ENCODE data around the gene EPB41.
"Not testable (repeated sequence)": the region's sequence is repeated elsewhere in the genome, so short reads cannot be mapped to it uniquely, and the experiment has no call there.

Gene EPB41

GRCh38 chr1:28927266-28927647 lies 12.9 kb downstream of the EPB41 start:
- no peak for DNase-seq (ENCODE audit: low read depth in 2 of 2)

- DNase-seq (ENCODE audit: low read depth in 2 of 2): no peak
Measured at GRCh38 chr1:28927648-28928313, 13.4 kb downstream of the EPB41 start.

DNA sequence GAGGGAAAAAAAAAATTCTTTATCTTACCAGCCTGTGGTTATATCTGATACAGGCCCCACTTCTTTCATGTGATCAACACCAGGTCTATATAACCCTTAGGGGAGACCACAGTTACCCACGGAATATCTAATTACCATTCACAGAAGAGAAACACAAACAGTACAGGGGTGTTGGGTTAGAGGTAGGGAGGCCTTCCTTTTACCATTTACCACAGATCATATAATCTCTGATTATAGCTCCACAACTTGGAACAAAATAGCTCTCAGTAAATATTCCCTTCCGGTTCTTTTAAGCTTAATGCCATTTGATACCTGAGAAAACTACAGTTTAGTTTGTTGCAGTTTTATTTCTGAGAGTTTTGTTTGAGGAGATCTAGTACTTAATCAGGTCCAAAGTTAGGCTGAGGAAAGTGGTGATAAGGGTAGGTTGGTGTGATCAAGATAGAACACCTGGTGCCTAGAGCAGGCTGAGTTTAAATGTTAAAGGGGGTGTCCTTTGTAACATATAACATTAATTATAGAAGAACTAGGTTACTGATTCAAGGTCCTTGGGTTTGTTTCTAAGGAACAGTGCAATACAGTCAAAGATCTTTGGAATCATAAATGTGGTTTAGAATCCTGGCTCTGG lies 14.1 kb downstream of the EPB41 start:
- DNase-seq (ENCODE audit: low read depth in 2 of 2): no peak

DNA sequence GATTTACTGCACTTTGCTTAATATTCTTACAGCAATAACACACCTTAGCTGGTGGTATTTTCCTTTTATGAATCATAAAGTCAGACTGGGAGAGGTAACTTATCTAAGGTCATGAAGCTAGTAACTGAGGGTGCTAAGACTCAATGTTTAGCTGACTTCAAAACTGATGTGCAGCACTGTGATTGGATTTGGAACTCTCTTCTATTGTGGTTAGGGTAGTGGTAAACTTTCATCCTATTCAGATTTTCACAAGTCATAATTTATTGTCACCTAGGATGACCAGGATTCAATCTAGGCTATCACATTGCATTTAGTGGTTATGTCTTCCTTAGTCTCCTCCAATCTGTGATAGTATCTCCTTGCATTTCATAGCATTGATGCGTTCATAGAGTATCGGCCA lies 18.9 kb downstream of the EPB41 start:
- DNase-seq (ENCODE audit: low read depth in 2 of 2): no peak

- DNase-seq (ENCODE audit: low read depth in 2 of 2): no peak
Measured at GRCh38 chr1:28933918-28934317, 19.5 kb downstream of the EPB41 start.

- DNase-seq (ENCODE audit: low read depth in 2 of 2): no peak
Measured at GRCh38 chr1:28934676-28935075, 20.3 kb downstream of the EPB41 start.

GRCh38 chr1:28935293-28935692 lies 20.9 kb downstream of the EPB41 start:
- no peak for DNase-seq (ENCODE audit: low read depth in 2 of 2)

DNA sequence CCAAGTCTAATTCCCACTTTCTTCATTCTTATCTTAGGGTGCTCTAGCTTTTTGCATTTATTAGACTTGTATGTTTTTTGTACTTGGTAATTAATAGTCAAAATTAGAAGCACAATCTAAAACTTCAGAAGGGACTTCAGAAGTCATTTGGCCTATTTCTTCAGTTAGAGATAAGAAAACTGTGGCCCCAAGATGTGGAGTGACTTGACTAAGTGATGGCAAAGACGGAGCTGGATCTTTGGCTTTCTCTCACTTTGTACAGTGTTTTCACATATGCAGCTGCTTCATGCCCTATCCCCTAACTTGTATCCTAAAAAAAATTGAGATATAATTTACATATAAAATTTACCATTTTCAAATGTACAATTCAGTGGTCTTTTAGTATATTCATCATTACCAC lies 21.7 kb downstream of the EPB41 start:
- no peak for DNase-seq (ENCODE audit: low read depth in 2 of 2)

DNA sequence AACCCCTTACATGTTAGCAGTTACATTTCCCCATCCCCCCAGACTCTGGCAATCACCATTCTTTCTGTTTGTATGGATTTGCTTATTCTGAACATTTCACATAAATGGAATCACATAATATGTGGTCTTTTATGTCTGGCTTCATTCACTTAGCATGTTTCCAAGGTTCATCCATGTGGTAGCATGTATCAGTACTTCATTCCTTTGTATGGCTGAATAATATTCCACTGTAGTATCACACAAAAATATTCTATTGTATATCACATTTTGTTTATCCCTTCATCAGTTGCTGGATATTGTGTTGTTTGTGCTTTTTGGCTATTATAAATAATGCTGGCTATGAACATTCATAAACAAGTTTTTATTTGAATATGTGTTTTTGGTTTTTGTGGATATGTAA lies 22.2 kb downstream of the EPB41 start:
- no peak for DNase-seq (ENCODE audit: low read depth in 2 of 2)

DNA sequence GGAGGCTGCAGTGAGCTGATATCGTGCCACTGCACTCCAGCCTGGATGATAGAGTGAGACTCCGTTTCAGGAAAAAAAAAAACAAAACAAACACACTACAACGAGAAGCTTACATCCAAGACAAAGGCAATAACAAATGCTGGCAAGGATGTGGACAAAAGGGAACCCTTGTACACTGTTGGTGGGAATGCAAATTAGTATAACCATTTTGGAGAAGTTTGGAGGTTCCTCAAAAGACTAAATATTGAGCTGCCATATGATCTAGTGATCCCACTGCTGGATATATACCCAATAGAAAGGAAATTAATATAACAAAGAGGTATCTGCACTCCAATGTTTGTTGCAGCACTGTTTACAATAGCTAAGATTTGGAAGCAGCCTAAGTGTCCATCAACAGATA lies 29.2 kb downstream of the EPB41 start:
- DNase-seq (ENCODE audit: low read depth in 2 of 2): not testable (repeated sequence)

GRCh38 chr1:28950006-28950405 lies 35.6 kb downstream of the EPB41 start:
- DNase-seq (ENCODE audit: low read depth in 2 of 2): no peak

GRCh38 chr1:28950449-28950848 lies 36.1 kb downstream of the EPB41 start:
- DNase-seq (ENCODE audit: low read depth in 2 of 2): no peak

DNA sequence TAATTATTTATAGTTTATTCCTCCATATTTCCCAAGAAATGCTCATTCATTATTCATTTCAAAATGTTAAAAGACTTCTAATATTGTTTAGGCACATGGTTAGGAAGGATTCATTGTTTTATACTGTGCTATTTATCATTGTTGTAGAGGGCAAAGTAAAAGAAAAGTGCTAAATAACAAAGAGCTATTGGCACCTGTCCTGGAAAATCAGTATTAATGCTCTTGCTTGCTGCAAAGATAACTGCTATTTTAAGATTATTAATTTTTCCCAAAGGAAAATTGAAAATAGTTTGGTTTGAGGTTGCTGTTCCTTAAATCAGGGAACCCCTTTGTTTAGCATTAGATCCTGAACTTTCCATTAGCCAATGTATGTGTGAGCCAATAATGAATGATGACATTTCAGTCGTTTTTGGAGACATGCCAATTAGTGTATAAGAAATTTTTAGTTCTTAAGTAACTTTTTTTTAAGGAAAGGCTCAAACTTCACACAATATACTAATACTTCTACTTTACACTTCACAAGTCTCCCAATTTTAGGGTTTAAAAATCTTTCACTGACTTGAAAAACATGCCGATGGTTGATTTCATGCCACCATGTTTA lies 39.9 kb downstream of the EPB41 start:
- DNase-seq (ENCODE audit: low read depth in 2 of 2): no peak

DNA sequence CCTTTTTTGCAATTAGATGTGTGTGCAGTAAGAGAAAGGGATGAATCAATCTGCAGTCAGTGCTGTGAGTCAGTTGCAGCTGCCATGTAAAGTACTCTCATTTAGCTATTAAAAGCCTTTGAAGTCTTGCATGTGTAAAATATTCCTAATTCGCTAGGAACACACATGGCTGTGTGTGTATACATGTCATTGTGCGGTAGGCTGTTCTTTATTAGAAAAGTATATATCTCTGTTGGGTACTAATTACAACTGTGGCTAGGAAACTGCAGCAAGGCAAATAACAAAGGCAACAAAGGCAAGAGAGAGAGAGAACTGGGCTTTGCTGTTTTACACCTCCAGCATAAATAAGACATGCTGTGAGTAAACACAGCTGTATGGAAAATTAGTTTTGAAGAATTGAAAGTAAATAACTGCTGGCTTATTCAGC lies 41.7 kb downstream of the EPB41 start:
- DNase-seq (ENCODE audit: low read depth in 2 of 2): no peak

- not testable (repeated sequence) for DNase-seq (ENCODE audit: low read depth in 2 of 2)
Measured at GRCh38 chr1:28962114-28962831, 47.9 kb downstream of the EPB41 start.

DNA sequence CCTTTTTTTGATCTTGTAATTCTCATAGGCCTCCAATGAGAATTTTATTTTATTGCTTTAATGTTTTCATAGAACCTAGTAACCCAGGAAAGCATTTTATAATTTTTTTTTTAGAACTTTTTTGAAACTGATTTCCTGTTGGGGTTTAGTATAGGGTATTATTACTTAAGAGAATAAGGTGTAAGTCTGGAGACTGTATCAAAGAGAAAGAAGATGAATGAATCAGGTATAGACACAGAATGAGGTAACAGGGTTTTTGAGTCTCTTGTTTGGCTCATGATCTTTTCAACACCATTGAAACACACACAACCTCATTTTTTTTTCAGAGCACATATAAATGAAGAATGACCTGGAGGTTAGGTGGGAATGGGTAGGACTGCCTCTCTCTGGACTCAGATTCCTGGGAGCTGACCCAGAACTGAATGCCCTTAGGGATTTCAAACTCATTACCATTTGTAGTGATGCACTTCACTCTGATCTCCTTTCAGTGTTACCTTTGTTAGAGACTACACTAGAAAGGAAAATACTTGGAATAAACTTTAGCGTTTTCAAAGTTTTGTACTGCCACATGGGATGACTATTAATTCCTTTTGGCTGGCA lies 51.0 kb downstream of the EPB41 start:
- no peak for DNase-seq (ENCODE audit: low read depth in 2 of 2)

DNA sequence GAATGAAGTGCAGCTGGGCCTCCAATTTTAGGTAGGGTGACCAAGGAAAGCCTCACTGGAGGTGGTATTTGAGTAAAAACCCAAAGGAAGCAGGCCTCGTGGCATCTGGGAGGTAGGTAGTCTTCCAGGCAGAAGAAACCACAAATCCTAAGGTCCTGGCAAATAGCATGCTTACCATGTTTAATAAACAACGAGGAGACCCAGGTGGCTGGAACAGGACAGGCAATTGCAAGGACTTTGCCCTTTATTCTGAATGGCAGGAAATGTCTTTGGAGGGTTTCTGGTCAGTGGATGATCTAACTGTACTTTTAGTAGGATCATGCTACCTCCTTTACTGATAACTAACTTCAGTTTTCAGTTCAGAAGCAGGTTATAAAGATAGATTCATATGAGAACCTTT lies 52.2 kb downstream of the EPB41 start:
- no peak for DNase-seq (ENCODE audit: low read depth in 2 of 2)

- DNase-seq (ENCODE audit: low read depth in 2 of 2): no peak
Measured at GRCh38 chr1:28971980-28972771, 57.8 kb downstream of the EPB41 start.

GRCh38 chr1:28973596-28974421 lies 59.4 kb downstream of the EPB41 start:
- no peak for DNase-seq (ENCODE audit: low read depth in 2 of 2)

DNA sequence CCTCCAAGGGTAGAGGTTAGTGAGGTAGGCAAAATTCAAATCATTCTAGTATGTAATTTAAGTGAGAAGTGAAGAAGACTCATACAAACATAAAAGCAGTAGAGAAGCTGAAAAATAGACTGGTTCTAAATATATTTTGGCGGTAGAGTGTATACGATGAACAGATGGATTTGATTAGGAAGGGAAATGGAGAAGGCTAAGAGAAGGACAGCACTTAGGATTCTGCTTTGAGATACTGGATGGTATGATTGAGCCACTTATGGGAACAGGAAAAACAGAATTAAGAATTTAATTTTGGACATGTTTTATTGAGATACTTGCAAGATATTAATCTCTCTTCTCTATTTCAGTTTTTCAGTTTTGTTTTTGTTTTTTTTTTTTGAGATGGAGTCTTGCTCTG lies 60.1 kb downstream of the EPB41 start:
- no peak for DNase-seq (ENCODE audit: low read depth in 2 of 2)

DNA sequence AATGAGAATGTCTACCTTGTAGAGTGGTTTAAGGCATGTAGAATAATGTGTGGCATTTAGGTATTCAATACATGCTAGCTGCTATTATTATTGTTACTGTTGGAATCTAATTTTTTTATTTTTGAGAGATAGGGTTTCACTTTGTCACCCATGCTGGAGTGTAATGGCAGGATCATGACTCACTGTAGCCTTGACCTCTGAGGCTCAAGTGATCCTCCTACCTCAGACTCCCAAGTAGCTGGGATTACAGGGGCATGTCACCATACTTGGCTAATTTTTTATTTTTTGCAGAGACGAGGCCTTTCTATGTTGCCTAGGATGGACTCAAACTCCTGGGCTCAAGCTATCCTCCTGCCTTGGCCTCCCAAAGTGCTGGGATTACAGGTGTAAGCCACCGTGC lies 61.9 kb downstream of the EPB41 start:
- no peak for DNase-seq (ENCODE audit: low read depth in 2 of 2)

All from stimulated activated CD4-positive, alpha-beta T cell treated with anti-CD3 and anti-CD28 coated beads, Interleukin-1b, Interleukin-23, amount 100 ng/mL, for 1 hour (primary cell).